ENCODE results near the gene PDXP.

The PDXP gene

GRCh38 chr22:37703906-37704305 lies 45.4 kb downstream of the PDXP start:
- DNase-seq = no peak

- no peak for DNase-seq
Observed at GRCh38 chr22:37704645-37705044, 46.1 kb downstream of the PDXP start.

GRCh38 chr22:37705205-37705604 lies 46.7 kb downstream of the PDXP start:
- no peak for DNase-seq

GRCh38 chr22:37708580-37709444 lies 50.3 kb downstream of the PDXP start:
- DNase-seq = no peak

GRCh38 chr22:37709445-37709765 lies 50.9 kb downstream of the PDXP start:
- DNase-seq = no peak

- no peak for DNase-seq
Observed at GRCh38 chr22:37710675-37711074, 52.2 kb downstream of the PDXP start.

- no peak for DNase-seq
Observed at GRCh38 chr22:37711490-37711889, 53.0 kb downstream of the PDXP start.

- DNase-seq = no peak
Observed at GRCh38 chr22:37713761-37714160, 55.2 kb downstream of the PDXP start.

- no peak for DNase-seq
Observed at GRCh38 chr22:37714634-37715033, 56.1 kb downstream of the PDXP start.

GRCh38 chr22:37715760-37716159 lies 57.2 kb downstream of the PDXP start:
- no peak for DNase-seq
